Activated CD4-positive, alpha-beta T cell treated with anti-CD3 and anti-CD28 coated beads, Interleukin-2, amount 10 ng/mL, durations not matched to agents 7 days and 5 days (primary cell): ENCODE results near the gene ZBTB46. TPM values are rescaled to one million over a fixed set of nuclear protein-coding genes. Genes with fewer than 3 reads are reported as not detected.
"Not testable (repeated sequence)": the region's sequence is repeated elsewhere in the genome, so short reads cannot be mapped to it uniquely, and the experiment has no call there.

Source experiments
- CTCF ChIA-PET: fragments of 350-600 bp; sonication (Branson Sonifier 250); formaldehyde crosslinking; loops from one replicate; lab custom pipeline; 2021; ENCODE audit warnings: antibody characterized with exemption; lab: Charles Lee
- POLR2A ChIA-PET: fragments of 350-600 bp; sonication (Branson Sonifier 250); formaldehyde crosslinking; loops from one replicate; lab custom pipeline; 2021; ENCODE audit warnings: antibody characterized with exemption; lab: Charles Lee
- DNase-seq: peaks from one replicate; pipeline ENCODE4 v3.0.0-alpha.2; 2020
- H3K27ac Mint-ChIP-seq: one replicate; pipeline ENCODE4 v1.8.0; 2021; ENCODE audit warnings: mild to moderate bottlenecking, moderate library complexity, mixed read lengths
- H3K27me3 Mint-ChIP-seq: one replicate; pipeline ENCODE4 v1.8.0; 2021; ENCODE audit warnings: mixed read lengths
- H3K36me3 Mint-ChIP-seq: one replicate; pipeline ENCODE4 v1.8.0; 2021; ENCODE audit warnings: low read depth, mixed read lengths
- H3K4me1 Mint-ChIP-seq: one replicate; pipeline ENCODE4 v1.8.0; 2021; ENCODE audit warnings: mixed read lengths
- H3K4me3 Mint-ChIP-seq: one replicate; pipeline ENCODE4 v1.8.0; 2021; ENCODE audit warnings: mild to moderate bottlenecking, moderate library complexity, mixed read lengths
- H3K9me3 Mint-ChIP-seq: one replicate; pipeline ENCODE4 v1.8.0; 2021; ENCODE audit warnings: mixed read lengths
- total RNA-seq, 2 experiments: library from RNA; stranded (reverse); gene quantifications; one replicate each; pipeline ENCODE4 v1.2.3, GENCODE V29; 2021

The ZBTB46 gene
- not detected for total RNA-seq

- ChIA-PET POLR2A (no interaction called here), CTCF (no interaction called here)
- Mint-ChIP-seq H3K9me3 (no peaks in the 10 kb centered on the region), H3K27me3 (peaks cover 44% of the 10 kb centered on the region), H3K4me1 (peaks cover 8% of the 10 kb centered on the region), H3K36me3 (no peaks in the 10 kb centered on the region), H3K4me3 (peak within 1 kb of the TSS; percentile 77), H3K27ac (no peak within 1 kb of the TSS)
- DNase-seq, result no peak
Observed at GRCh38 chr20:63830841-63831588, at the start of gene ZBTB46. Gene ZBTB46 (minus strand): TSS chr20:63831264. CDS start chr20:63790757, 40,507 bp downstream.

DNA sequence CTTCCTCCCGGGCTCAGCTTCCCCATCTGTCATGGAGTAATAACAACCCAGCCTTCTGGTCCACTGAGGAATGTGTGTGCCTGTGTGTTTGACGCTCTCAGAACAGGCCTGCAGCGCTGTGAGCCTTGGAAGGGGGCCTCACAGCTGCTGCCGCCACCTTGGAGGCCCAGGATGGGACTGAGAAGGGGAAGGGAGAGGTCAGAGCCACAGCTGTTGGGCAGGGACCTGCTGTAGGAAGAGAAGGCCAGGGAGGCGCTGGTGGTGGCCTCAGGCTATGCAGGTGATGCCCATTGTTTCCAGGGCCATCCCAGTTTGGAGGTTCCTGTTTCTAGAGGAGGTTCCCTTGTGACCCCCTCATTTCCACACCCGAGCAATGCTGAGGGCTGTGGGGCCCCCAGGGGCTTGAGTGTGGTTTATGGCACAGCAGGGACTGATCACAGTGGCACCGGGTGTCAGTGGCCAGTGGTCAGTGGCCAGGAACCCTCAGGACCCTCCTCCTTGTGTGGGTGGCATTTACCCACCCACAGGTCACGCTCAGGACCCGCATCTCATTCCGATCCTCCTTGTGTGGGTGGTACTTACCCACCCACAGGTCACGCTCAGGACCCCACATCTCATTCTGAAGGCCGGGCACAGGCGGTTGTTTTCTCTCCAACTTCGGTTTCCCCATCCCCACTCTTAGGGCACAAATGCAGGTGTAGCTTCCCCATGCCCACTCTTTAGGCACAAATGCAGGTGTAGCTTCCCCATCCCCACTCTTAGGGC, 48.0 kb upstream of the ZBTB46 start:
- DNase-seq, result no peak
- ChIA-PET CTCF (interaction anchor here (0.5 to 0.7 kb wide), 2 partner anchors 62 to 112 kb away, joined by 3 to 8 read pairs; no protein-coding TSS in a partner anchor), POLR2A (no interaction called here)
- H3K27me3 Mint-ChIP-seq, result no peaks in the 10 kb centered on the region
- no peak overlapping the region for H3K4me3 Mint-ChIP-seq
- H3K36me3 Mint-ChIP-seq, result peaks cover 15% of the 10 kb centered on the region
- H3K4me1 Mint-ChIP-seq, result no peaks in the 10 kb centered on the region
- H3K9me3 Mint-ChIP-seq, result no peaks in the 10 kb centered on the region
- no peak overlapping the region for H3K27ac Mint-ChIP-seq

DNA sequence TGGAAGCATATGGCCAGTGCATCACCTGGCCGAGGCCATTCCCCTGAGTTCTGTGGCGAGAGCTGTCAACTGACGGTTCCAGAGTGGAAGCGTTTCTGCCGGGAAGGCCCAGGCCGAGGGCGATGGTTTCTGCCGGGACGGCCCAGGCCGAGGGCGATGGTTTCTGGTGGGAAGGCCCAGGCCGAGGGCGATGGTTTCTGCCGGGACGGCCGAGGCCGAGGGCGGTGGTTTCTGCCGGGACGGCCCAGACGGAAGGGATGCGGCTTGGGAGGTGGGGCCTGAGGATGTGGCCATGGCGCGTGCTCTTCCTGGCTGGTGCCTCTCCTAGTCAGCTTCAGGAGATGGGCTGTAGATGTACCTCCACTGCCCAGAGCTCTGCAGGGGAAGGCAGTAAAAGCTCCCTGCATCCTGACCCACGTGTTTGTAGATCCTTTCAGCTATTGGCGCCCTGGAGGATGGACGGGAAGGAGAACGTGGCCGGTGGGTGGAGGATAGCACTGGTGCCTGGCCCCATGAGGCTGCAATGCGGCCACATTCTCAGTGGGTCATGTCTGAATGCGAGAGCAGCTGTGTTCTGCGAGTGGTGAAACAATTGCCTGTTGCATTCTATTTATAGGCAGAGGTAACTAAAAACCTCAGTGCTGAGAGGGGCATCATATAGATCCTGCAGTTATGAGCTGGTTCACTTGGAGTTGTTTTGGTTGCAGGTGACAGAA, 46.8 kb upstream of the ZBTB46 start:
- ChIA-PET CTCF (interaction anchor here (0.5 kb wide), 3 partner anchors 14 to 178 kb away, joined by 3 to 8 read pairs (median 3); no protein-coding TSS in a partner anchor), POLR2A (no interaction called here)
- DNase-seq, result no peak
- Mint-ChIP-seq H3K36me3 (peaks cover 18% of the 10 kb centered on the region), H3K4me1 (peaks cover 7% of the 10 kb centered on the region), H3K27me3 (no peaks in the 10 kb centered on the region), H3K9me3 (no peaks in the 10 kb centered on the region), H3K27ac (no peak overlapping the region), H3K4me3 (no peak overlapping the region)

DNA sequence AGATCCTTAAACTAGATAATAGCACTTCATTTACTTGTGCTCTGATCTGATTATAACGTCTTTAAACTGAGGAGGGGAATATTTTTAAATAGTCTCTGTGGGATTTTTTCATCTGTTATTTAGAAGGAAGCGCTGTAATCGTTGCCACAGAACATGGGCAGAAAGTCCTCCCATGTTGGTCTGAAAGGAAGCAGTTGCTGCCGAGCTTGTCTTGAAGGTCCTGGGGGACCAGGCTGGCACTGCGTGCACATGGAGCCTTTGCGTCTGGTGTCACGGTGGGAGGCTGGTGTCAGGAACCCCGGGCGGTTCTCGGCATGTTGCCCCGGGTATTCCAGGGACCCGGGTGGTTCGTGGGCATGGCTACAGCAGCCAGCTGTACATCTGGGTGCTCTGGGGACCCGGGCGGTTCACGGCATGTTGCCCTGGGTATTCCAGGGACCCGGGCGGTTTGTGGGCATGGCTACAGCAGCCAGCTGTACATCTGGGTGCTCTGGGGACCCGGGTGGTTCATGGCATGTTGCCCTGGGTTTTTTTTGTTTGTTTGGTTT, 45.5 kb upstream of the ZBTB46 start:
- ChIA-PET POLR2A (no interaction called here), CTCF (interaction anchor here (1.2 to 2.2 kb wide), 4 partner anchors 8 to 339 kb away, joined by 3 to 8 read pairs (median 4); partner anchors contain the start of gene TPD52L2)

GRCh38 chr20:63874241-63874640, 43.2 kb upstream of the ZBTB46 start:
- H3K27me3 Mint-ChIP-seq, H3K9me3 Mint-ChIP-seq, POLR2A ChIA-PET, H3K27ac Mint-ChIP-seq, H3K4me3 Mint-ChIP-seq, DNase-seq: not testable (repeated sequence)
- peaks cover 32% of the 10 kb centered on the region for H3K36me3 Mint-ChIP-seq
- CTCF ChIA-PET, result interaction anchor here (0.6 to 2.7 kb wide), 4 partner anchors 8 to 100 kb away, joined by 4 to 14 read pairs (median 6); partner anchors contain the start of gene TPD52L2
- H3K4me1 Mint-ChIP-seq, result peaks cover 11% of the 10 kb centered on the region

More for the DNA sequence above, 45.5 kb upstream of the ZBTB46 start:
- DNase-seq, result no peak
- no peaks in the 10 kb centered on the region for H3K9me3 Mint-ChIP-seq
- peaks cover 11% of the 10 kb centered on the region for H3K4me1 Mint-ChIP-seq
- H3K27me3 Mint-ChIP-seq, result no peaks in the 10 kb centered on the region
- H3K27ac Mint-ChIP-seq, result no peak overlapping the region
- H3K4me3 Mint-ChIP-seq, result no peak overlapping the region
- H3K36me3 Mint-ChIP-seq, result peaks cover 24% of the 10 kb centered on the region

DNA sequence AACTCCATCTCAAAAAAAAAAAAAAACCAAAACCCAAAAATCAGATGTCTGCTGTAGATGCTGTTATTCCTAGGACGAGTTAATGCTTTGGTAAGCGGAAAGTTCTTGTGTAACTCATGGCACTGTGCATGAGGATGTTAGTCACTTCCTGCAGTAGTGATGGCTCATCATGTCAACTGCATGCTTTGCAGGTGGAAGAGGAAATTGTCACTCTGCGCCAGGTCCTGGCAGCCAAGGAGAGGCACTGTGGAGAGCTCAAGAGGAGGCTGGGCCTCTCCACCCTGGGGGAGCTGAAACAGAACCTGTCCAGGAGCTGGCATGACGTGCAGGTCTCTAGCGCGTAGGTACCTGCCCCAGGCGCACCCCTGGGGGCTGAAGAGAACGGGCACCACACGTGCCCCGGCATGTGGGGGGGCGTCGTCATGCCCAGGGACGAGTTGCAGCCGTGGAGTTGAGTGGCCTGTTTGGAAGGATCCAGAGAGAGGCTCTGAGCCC, 42.5 kb upstream of the ZBTB46 start:
- peak overlapping the region; percentile 85 for H3K27ac Mint-ChIP-seq
- CTCF ChIA-PET, result interaction anchor here (0.6 to 2.7 kb wide), 8 partner anchors 9 to 165 kb away, joined by 3 to 14 read pairs (median 4); partner anchors contain the start of gene TPD52L2
- H3K4me3 Mint-ChIP-seq, result peak overlapping the region; percentile 25
- H3K27me3 Mint-ChIP-seq, result no peaks in the 10 kb centered on the region
- no peaks in the 10 kb centered on the region for H3K9me3 Mint-ChIP-seq
- peaks cover 11% of the 10 kb centered on the region for H3K4me1 Mint-ChIP-seq
- POLR2A ChIA-PET, result no interaction called here
- peaks cover 35% of the 10 kb centered on the region for H3K36me3 Mint-ChIP-seq
- DNase-seq, result peak; percentile 58

- ChIA-PET CTCF (interaction anchor here (0.6 to 1.5 kb wide), 2 partner anchors 13 to 341 kb away, joined by 3 read pairs; no protein-coding TSS in a partner anchor), POLR2A (no interaction called here)
- Mint-ChIP-seq H3K27ac (peak overlapping the region; percentile 63), H3K4me1 (peaks cover 33% of the 10 kb centered on the region), H3K27me3 (no peaks in the 10 kb centered on the region), H3K9me3 (no peaks in the 10 kb centered on the region), H3K4me3 (no peak overlapping the region), H3K36me3 (peaks cover 30% of the 10 kb centered on the region)
- DNase-seq, result no peak
Observed at GRCh38 chr20:63868264-63868663, 37.2 kb upstream of the ZBTB46 start.

DNA sequence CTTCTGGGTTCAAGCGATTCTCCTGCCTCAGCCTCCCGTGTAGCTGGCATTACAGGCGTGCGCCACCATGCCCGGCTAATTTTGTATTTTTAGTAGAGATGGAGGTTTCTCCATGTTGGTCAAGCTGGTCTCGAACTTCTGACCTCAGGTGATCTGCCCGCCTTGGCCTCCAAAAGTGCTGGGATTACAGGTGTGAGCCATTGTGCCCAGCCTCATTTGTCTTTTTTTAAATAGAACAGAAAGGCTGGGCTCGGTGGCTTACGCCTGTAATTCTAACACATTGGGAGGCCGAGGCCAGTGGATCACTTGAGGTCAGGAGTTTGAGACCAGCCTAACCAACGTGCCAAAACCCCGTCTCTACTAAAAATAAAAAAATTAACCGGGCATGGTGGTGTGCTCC, 36.0 kb upstream of the ZBTB46 start:
- Mint-ChIP-seq H3K4me3 (peak overlapping the region; percentile 50), H3K36me3 (peaks cover 31% of the 10 kb centered on the region), H3K4me1 (peaks cover 30% of the 10 kb centered on the region)
- H3K27me3 Mint-ChIP-seq, H3K9me3 Mint-ChIP-seq, H3K27ac Mint-ChIP-seq, POLR2A ChIA-PET, DNase-seq: not testable (repeated sequence)
- CTCF ChIA-PET, result interaction anchor here (0.5 kb wide), 1 partner anchor 315 kb away, joined by 4 read pairs; no protein-coding TSS in a partner anchor

GRCh38 chr20:63864978-63865640, 34.0 kb upstream of the ZBTB46 start, which contains the start of gene TPD52L2:
Gene TPD52L2 (plus strand): TSS chr20:63865270. CDS start chr20:63865366, 96 bp downstream.
- POLR2A ChIA-PET, result interaction anchor here (0.7 to 1.2 kb wide), 2 partner anchors 27 to 250 kb away, joined by 3 to 4 read pairs; no protein-coding TSS in a partner anchor
- Mint-ChIP-seq H3K27me3 (no peaks in the 10 kb centered on the region), H3K36me3 (peaks cover 28% of the 10 kb centered on the region), H3K4me3 (peak within 1 kb of the TSS; percentile 89), H3K9me3 (no peaks in the 10 kb centered on the region), H3K27ac (peak within 1 kb of the TSS; percentile 94), H3K4me1 (peaks cover 30% of the 10 kb centered on the region)
- CTCF ChIA-PET, result interaction anchor here (0.8 to 3.4 kb wide), 12 partner anchors 8 to 327 kb away, joined by 3 to 20 read pairs (median 4); partner anchors contain the start of genes ARFRP1, PRPF6, PTK6 and ZGPAT
- peak; percentile 99 for DNase-seq

DNA sequence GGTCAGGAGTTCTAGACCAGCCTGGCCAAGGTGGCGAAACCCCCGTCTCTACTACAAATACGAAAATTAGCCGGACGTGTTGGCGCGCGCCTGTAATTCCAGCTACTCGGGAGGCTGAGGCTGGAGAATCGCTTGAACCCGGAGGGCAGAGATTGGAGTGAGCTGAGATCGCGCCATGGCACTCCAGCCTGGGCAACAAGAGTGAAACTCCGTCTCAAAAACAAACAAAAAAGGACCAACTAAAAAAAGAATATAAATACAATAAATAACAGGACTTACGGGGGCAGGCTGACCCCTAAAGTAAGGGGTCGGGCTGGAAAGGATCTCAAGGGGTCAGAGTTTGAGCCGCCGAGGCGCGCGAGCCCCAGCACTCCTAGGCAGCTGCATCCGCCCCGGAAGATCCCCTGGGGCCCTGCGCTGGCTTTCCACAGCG, 33.5 kb upstream of the ZBTB46 start:
- H3K36me3 Mint-ChIP-seq, result peaks cover 26% of the 10 kb centered on the region
- no peaks in the 10 kb centered on the region for H3K27me3 Mint-ChIP-seq
- H3K4me3 Mint-ChIP-seq, result peak overlapping the region; percentile 89

More for the DNA sequence above, 33.5 kb upstream of the ZBTB46 start:
- Mint-ChIP-seq H3K9me3 (no peaks in the 10 kb centered on the region), H3K4me1 (peaks cover 30% of the 10 kb centered on the region), H3K27ac (peak overlapping the region; percentile 94)
- CTCF ChIA-PET, result interaction anchor here (1.0 to 3.4 kb wide), 11 partner anchors 8 to 327 kb away, joined by 3 to 20 read pairs (median 5); partner anchors contain the start of genes ARFRP1, PRPF6, PTK6 and ZGPAT
- POLR2A ChIA-PET, result interaction anchor here (1.2 kb wide), 1 partner anchor 27 kb away, joined by 3 read pairs; no protein-coding TSS in a partner anchor
- no peak for DNase-seq
